ENCODE data around the gene COL28A1.

COL28A1 gene

GRCh38 chr7:7318601-7319000, 217.1 kb downstream of the COL28A1 start:
- no peak overlapping the region for H3K4me3 ChIP-seq (ENCODE audit: low read length)
- no peak for TF ChIP-seq ZNF274 (IDR thresholded peaks at IDR 0.05; ENCODE audit: low read depth, low read length)

- TF ChIP-seq ZNF274 (IDR thresholded peaks at IDR 0.05; ENCODE audit: low read depth, low read length), result no peak
- H3K4me3 ChIP-seq (ENCODE audit: low read length), result no peak overlapping the region
Observed at GRCh38 chr7:7317850-7318249, 217.8 kb downstream of the COL28A1 start.

GRCh38 chr7:7315851-7316250, 219.8 kb downstream of the COL28A1 start:
- no peak overlapping the region for H3K4me3 ChIP-seq (ENCODE audit: low read length)
- no peak for TF ChIP-seq ZNF274 (IDR thresholded peaks at IDR 0.05; ENCODE audit: low read depth, low read length)

GRCh38 chr7:7312323-7312722, 223.3 kb downstream of the COL28A1 start:
- no peak for TF ChIP-seq ZNF274 (IDR thresholded peaks at IDR 0.05; ENCODE audit: low read depth, low read length)
- no peak overlapping the region for H3K4me3 ChIP-seq (ENCODE audit: low read length)

- TF ChIP-seq ZNF274 (IDR thresholded peaks at IDR 0.05; ENCODE audit: low read depth, low read length), result no peak
- no peak overlapping the region for H3K4me3 ChIP-seq (ENCODE audit: low read length)
Observed at GRCh38 chr7:7311001-7311400, 224.7 kb downstream of the COL28A1 start.

- H3K4me3 ChIP-seq (ENCODE audit: low read length), result no peak overlapping the region
- no peak for TF ChIP-seq ZNF274 (IDR thresholded peaks at IDR 0.05; ENCODE audit: low read depth, low read length)
Observed at GRCh38 chr7:7309203-7309602, 226.5 kb downstream of the COL28A1 start.
